Osteocyte (in vitro differentiated cells): ENCODE results near the gene SDR42E1. TPM values are rescaled to one million over a fixed set of nuclear protein-coding genes. Genes with fewer than 3 reads are reported as not detected.

ENCODE experiments used
- DNase-seq: peaks from one replicate; pipeline ENCODE4 v3.0.0; 2021; ENCODE audit warnings: mixed read lengths; ENCODE audit not compliant: unreplicated experiment; ENCODE audit errors: extremely low spot score
- H3K27ac Mint-ChIP-seq: one replicate; pipeline ENCODE4 v1.8.0; 2021; ENCODE audit warnings: mild to moderate bottlenecking, mixed read lengths; ENCODE audit not compliant: unreplicated experiment
- H3K27me3 Mint-ChIP-seq: one replicate; pipeline ENCODE4 v1.8.0; 2021; ENCODE audit warnings: mixed read lengths; ENCODE audit not compliant: unreplicated experiment
- H3K36me3 Mint-ChIP-seq: one replicate; pipeline ENCODE4 v1.8.0; 2021; ENCODE audit warnings: mixed read lengths; ENCODE audit not compliant: unreplicated experiment
- H3K4me1 Mint-ChIP-seq: one replicate; pipeline ENCODE4 v1.8.0; 2021; ENCODE audit warnings: mixed read lengths; ENCODE audit not compliant: unreplicated experiment
- H3K4me3 Mint-ChIP-seq: one replicate; pipeline ENCODE4 v1.8.0; 2021; ENCODE audit warnings: mild to moderate bottlenecking, moderate library complexity, mixed read lengths; ENCODE audit not compliant: unreplicated experiment
- H3K9me3 Mint-ChIP-seq: one replicate; pipeline ENCODE4 v1.8.0; 2021; ENCODE audit warnings: mixed read lengths; ENCODE audit not compliant: unreplicated experiment
- CTCF ChIP-seq: fragments of 200-600 bp; sonication (generic); IDR thresholded peaks from 2 replicates; pipeline ENCODE4 v1.5.0; 2021; ENCODE audit warnings: antibody characterized with exemption, mild to moderate bottlenecking, moderate library complexity
- total RNA-seq: library from RNA; stranded (reverse); gene quantifications from 2 replicates; pipeline ENCODE4 v1.2.1, GENCODE V29; 2021

The SDR42E1 gene
- total RNA-seq, 1 donor from 2014 or later, result not detected

- no peaks in the 10 kb centered on the region for H3K4me1 Mint-ChIP-seq
- H3K27ac Mint-ChIP-seq, result no peak overlapping the region
- no peak for TF ChIP-seq CTCF
- no peak overlapping the region for H3K4me3 Mint-ChIP-seq
- peaks cover 33% of the 10 kb centered on the region for H3K27me3 Mint-ChIP-seq
- no peak for DNase-seq
- H3K9me3 Mint-ChIP-seq, result no peaks in the 10 kb centered on the region
- H3K36me3 Mint-ChIP-seq, result no peaks in the 10 kb centered on the region
These were observed 71.9 kb downstream of the SDR42E1 start for GRCh38 chr16:81939164-81940056.

Other genes starting within 250 kb of the SDR42E1 start
- gene PLCG2, start 232.2 kb downstream of the SDR42E1 start, total RNA-seq, result 0.16 TPM in 1 of 2 replicates, not detected in the other
- 0.40 TPM in 1 of 2 replicates, not detected in the other for gene HSD17B2, start 23.8 kb upstream of the SDR42E1 start, total RNA-seq
- gene MPHOSPH6, start 158.8 kb upstream of the SDR42E1 start, total RNA-seq, result 13.6 and 14.9 TPM in 2 replicates